PFSK-1 (cell line): ENCODE measurements around the gene SMG1.

ENCODE experiments used
- FOXP2 ChIP-seq: optimal IDR thresholded peaks from 2 replicates; pipeline ENCODE3; 2011; ENCODE audit warnings: borderline replicate concordance, control low read depth, inconsistent platforms; ENCODE audit not compliant: insufficient read depth; ENCODE audit errors: extremely low read length, extremely low read depth
- POLR2AphosphoS5 ChIP-seq: IDR thresholded peaks from 2 replicates; pipeline ENCODE4 v1.6.1; 2012; ENCODE audit warnings: low read depth, mild to moderate bottlenecking, control low read depth, low read length, moderate library complexity
- REST ChIP-seq, 2 experiments: IDR thresholded peaks; 2 replicates each; pipeline versions ENCODE4 v1.6.1 to v1.8.0; 2011 to 2012; ENCODE audit warnings: low read depth in 2 of 2, low read length in 2 of 2, control low read depth in 1 of 2, inconsistent platforms in 1 of 2, mild to moderate bottlenecking in 1 of 2, moderate library complexity in 1 of 2; ENCODE audit not compliant: insufficient read depth in 1 of 2
- SIN3A ChIP-seq: IDR thresholded peaks from 2 replicates; pipeline ENCODE4 v1.6.1; 2012; ENCODE audit warnings: mild to moderate bottlenecking, low read length, moderate library complexity, borderline replicate concordance; ENCODE audit not compliant: insufficient read depth
- TAF1 ChIP-seq: IDR thresholded peaks from 2 replicates; pipeline ENCODE4 v1.6.1; 2012; ENCODE audit warnings: low read length, control low read depth, borderline replicate concordance; ENCODE audit not compliant: insufficient read depth

GRCh38 chr16:18943414-18943813, 17.2 kb upstream of the SMG1 start:
- TF ChIP-seq TAF1 (no peak), POLR2AphosphoS5 (no peak), SIN3A (no peak), REST (IDR thresholded peaks at IDR 0.05; ENCODE audit: insufficient read depth in 1 of 2, low read depth in 2 of 2, low read length in 2 of 2) (no peak), FOXP2 (no peak)
